Lower leg skin (tissue), 4 donors: ENCODE data around the gene SH2D5. TPM values are rescaled to one million over a fixed set of nuclear protein-coding genes. Genes with fewer than 3 reads are reported as not detected.
"Not testable (repeated sequence)": the region's sequence is repeated elsewhere in the genome, so short reads cannot be mapped to it uniquely, and the experiment has no call there.

ENCODE experiments used
- DNase-seq, 2 donors: peaks; one replicate each; pipeline ENCODE4 v3.0.0-alpha.2; 2019; ENCODE audit warnings: low spot score in 2 of 2
- H3K4me3 ChIP-seq: fragments of 200-600 bp; sonication (generic); 2 replicates; pipeline ENCODE4 v1.5.1; 2017; ENCODE audit warnings: mild to moderate bottlenecking, low read depth; ENCODE audit not compliant: poor library complexity, severe bottlenecking
- CTCF ChIP-seq, 3 donors: fragments of 450-650 bp; IDR thresholded peaks; one replicate each; pipeline ENCODE4 v1.5.1; 2016; ENCODE audit warnings: antibody characterized with exemption in 3 of 3, mild to moderate bottlenecking in 3 of 3, moderate library complexity in 2 of 3
- POLR2A ChIP-seq, 2 donors: fragments of 450-650 bp; IDR thresholded peaks; one replicate each; pipeline ENCODE4 v1.6.1; 2016 to 2017; ENCODE audit warnings: antibody characterized with exemption in 2 of 2, mild to moderate bottlenecking in 1 of 2, moderate library complexity in 1 of 2
- WGBS, 2 donors: methylation state at CpG; one replicate each; pipeline ENCODE4 v1.1.5; 2018; 5-methylcytosine and 5-hydroxymethylcytosine counted together
- intact Hi-C: fragments of 100-400 bp; cut with DNase I; formaldehyde crosslinking; loops from one replicate; pipeline ENCODE4 v1.15.0; 2023; ENCODE audit warnings: low total_unique reads
- total RNA-seq, 4 donors: library from RNA; depleted of rRNA; stranded (reverse); fragments of >200 nt; gene quantifications; one replicate each; pipeline ENCODE4 v1.1.0, GENCODE V29; 2016

The SH2D5 gene
- total RNA-seq, 4 donors from 2014 or later: 0.11 to 1.0 (median 0.18) TPM

GRCh38 chr1:20683614-20684013, 48.9 kb downstream of the SH2D5 start:
- no peak overlapping the region for H3K4me3 ChIP-seq
- TF ChIP-seq CTCF (IDR thresholded peaks at IDR 0.05) (no peak), POLR2A (IDR thresholded peaks at IDR 0.05) (no peak)
- intact Hi-C loops: no loop called here
- 84 to 86% methylated on average over 10 of the region's 10 CpGs for WGBS, 2 donors
- DNase-seq: no peak

- no peak for DNase-seq
- intact Hi-C loops: no loop called here
- no peak overlapping the region for H3K4me3 ChIP-seq
- TF ChIP-seq POLR2A (IDR thresholded peaks at IDR 0.05): no peak
- 71 to 80% methylated on average over 24 of the region's 24 CpGs for WGBS, 2 donors
Measured at GRCh38 chr1:20682571-20683236, 49.8 kb downstream of the SH2D5 start.

DNA sequence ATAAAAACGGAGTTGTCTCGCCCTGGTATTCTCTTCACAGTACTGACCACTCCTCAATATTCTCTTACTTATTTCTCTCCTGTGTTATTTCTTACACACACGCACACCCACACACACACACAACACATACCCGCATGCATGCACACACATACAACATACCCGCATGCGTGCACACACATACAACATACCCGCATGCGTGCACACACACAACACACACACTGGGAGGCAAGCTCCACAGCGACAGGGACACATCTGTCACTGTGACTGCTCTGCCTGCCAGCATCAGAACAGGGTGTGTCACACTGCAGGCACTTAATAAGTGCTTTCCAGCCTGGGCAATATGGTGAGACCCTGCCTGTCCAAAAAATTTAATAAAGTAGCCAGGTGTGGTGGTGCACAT, 50.5 kb downstream of the SH2D5 start:
- no peak overlapping the region for H3K4me3 ChIP-seq
- 87 to 89% methylated on average over 9 of the region's 9 CpGs for WGBS, 2 donors
- TF ChIP-seq POLR2A (IDR thresholded peaks at IDR 0.05) (no peak), CTCF (IDR thresholded peaks at IDR 0.05) (no peak)
- intact Hi-C loops: no loop called here
- no peak for DNase-seq

DNA sequence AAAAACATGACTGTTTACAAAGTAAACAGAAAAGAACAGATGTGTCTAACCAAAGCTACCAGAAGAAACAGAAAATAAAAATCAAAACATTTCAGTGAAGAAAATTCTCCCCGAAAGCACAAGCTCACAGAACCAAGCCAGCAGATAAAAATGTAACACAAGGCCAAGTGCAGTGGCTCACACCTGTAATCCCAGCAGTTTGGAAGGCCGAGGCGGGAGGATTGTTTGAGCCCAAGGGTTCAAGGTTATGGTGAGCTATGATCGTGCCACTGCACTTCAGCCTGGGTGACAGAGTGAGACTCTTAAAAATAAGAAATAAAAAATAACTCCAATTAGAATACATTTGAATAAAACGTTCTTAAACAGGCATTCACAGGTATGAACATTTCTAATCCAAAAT, 52.2 kb downstream of the SH2D5 start:
- no peak for TF ChIP-seq CTCF (IDR thresholded peaks at IDR 0.05)
- no peak for TF ChIP-seq POLR2A (IDR thresholded peaks at IDR 0.05)
- no peak overlapping the region for H3K4me3 ChIP-seq
- intact Hi-C loops: no loop called here
- no peak for DNase-seq
- 85 to 89% methylated on average over 5 of the region's 5 CpGs for WGBS, 2 donors

- DNase-seq: peak in 1 of 2 donors; percentile 62
- WGBS, 2 donors: 74 to 77% methylated on average over 6 of the region's 6 CpGs
- intact Hi-C loops: no loop called here
- no peak overlapping the region for H3K4me3 ChIP-seq
- TF ChIP-seq CTCF (IDR thresholded peaks at IDR 0.05): no peak
- no peak for TF ChIP-seq POLR2A (IDR thresholded peaks at IDR 0.05)
Measured at GRCh38 chr1:20678599-20678998, 53.9 kb downstream of the SH2D5 start.

DNA sequence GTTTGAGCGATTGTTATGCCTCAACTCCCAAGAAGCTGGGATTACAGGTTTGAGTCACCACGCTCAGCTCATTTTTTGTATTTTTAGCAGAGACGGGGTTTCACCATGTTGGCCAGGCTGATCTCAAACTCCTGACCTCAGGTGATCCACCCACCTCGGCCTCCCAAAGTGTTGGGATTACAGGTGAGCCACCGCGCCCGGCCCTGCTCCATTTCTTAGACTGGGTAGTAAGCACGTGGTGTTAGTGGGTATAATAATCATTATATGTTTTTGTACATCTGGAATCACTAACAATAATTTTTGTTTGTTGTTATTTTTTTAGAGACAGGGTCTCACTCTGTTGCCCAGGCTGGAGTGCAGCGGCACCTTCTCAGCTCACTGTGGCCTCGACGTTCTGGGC, 58.9 kb downstream of the SH2D5 start:
- H3K4me3 ChIP-seq, DNase-seq, intact Hi-C loops: not testable (repeated sequence)
- WGBS, 2 donors: 86 to 89% methylated on average over 11 of the region's 11 CpGs

GRCh38 chr1:20672265-20672632, 60.3 kb downstream of the SH2D5 start:
- H3K4me3 ChIP-seq: no peak overlapping the region
- TF ChIP-seq CTCF (IDR thresholded peaks at IDR 0.05) (no peak), POLR2A (IDR thresholded peaks at IDR 0.05) (no peak)
- no peak for DNase-seq
- 85 to 89% methylated on average over 4 of the region's 4 CpGs for WGBS, 2 donors
- intact Hi-C loops: no loop called here
